Stimulated activated CD8-positive, alpha-beta memory T cell treated with anti-CD3 and anti-CD28 coated beads, Interleukin-2, amount 100 ng/mL, for 48 hours (primary cell): ENCODE data around the gene RILPL1.
"Not testable (repeated sequence)": the region's sequence is repeated elsewhere in the genome, so short reads cannot be mapped to it uniquely, and the experiment has no call there.

Experiments
- DNase-seq, 2 donors: peaks; one replicate each; pipeline ENCODE4 v3.0.0-alpha.2; 2020; ENCODE audit warnings: low read depth in 2 of 2

Gene RILPL1

DNA sequence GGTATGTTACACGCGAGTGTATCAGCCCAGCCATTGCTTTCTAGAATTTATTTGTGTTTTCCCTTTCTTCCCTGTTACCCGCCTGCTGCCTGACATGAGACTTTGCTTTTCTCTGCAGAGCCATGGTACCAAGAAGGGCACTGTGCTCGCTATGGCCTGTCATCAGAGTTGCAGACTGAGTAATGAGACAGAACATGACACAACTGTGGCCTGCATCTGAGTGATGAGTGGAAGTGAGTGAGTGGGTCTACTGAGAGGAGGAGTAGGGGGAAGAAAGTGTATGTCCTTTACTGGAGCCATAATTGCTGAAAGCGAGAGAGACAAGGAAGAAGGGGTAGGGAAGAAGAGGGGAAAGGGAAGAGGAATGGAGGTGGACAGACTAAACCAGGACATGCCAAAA lies 2.9 kb downstream of the RILPL1 start:
- no peak for DNase-seq

DNA sequence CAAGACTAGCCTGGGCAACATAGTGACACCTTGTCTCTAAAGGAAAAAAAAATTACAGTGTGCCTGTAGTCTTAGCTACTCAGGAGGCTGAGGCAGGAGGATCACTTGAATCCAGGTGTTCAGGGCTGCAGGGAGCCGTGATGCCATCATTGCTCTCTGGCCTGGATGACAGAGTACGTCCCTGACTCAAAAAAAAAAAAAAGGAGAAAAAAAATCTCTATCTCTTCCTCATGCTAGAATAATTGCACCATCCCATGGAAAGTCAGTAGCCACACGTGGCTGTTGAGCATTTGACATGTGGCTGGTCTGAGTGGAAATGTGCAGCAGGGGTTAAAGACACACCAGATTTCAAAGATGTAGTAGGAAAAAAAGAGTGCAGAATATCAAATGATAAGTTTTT lies 3.8 kb downstream of the RILPL1 start:
- DNase-seq, result no peak

DNA sequence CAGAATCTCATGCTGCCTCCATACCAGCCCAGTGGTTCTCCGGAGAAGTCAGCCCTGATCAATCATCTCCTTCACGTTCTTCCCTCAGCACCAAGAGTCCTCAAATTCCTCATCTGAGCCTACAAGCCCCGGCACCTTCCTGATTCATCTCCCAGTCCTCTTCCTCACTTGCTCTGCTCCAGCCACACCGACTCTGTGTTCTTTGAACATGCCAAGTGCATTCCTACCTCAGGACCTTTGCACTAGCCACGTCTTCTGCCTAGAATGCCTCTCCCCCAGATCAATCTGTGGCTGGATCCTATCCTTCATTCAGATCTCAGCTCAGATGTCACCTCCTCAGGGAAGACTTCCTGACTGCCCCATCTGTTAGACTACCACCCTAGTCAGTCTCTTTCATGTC lies 4.7 kb downstream of the RILPL1 start:
- no peak for DNase-seq

DNA sequence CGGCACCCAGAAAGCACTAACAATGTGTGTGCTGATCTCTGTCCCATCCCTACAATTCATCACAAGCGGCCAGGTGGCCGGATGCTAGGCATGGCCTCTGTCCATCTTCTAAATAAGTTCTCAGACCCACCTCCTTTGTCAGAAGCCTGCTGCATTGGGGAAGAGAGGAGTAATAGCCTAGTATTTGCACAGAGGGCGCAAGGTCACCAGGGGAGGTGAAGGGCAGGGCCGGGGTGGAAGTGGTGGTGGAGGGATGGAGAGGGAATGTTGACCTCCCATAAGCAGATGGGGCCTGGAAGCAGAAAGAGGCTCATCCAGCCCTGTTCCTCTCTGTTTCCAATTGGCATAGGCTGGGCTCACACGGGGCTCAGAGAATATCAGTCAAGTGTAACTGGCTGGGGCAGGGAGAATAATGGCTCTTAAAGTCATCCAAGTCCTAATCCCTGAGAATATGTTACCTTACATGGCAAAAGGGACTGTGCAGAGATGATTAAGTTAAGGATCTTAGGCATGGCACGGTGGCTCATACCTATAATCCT lies 6.9 kb downstream of the RILPL1 start:
- no peak for DNase-seq

DNA sequence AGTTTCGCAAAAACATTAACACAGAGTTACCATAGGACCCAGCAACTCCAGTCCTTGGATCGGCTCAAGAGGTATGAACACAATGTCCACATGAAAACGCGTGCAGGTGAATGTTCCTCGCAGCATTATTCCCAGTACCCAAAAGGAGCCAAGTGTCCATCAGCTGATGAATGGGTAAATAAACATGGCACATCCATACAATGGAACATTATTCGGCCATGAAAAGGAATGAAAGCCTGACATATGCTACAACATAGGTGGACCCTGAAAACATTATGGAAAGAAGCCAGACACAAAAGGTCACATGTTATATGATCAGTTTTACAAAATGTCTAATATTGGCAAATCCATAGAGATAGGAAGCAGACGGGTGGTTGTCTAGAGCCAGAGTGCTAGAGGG lies 9.1 kb downstream of the RILPL1 start:
- no peak for DNase-seq

DNA sequence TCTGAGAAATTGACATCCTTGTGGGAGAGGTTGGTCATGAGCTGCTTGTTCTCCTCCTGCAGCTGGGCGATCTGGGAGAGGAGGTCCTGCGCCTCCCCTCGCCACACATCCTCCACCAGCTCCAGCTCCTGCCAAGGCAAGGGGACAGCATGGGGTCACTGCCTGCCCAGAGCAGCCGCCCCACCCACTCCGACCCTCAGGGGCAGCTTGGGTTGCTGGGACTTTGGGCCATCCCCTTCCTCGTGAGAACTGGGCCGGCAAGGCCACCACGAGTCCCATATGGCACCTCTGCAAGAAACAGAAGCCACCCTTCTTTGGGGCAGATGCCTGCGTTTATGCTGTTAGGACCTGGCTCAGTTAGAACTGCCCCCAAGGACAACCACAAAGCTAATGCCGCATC lies 10.0 kb downstream of the RILPL1 start:
- DNase-seq, result no peak

DNA sequence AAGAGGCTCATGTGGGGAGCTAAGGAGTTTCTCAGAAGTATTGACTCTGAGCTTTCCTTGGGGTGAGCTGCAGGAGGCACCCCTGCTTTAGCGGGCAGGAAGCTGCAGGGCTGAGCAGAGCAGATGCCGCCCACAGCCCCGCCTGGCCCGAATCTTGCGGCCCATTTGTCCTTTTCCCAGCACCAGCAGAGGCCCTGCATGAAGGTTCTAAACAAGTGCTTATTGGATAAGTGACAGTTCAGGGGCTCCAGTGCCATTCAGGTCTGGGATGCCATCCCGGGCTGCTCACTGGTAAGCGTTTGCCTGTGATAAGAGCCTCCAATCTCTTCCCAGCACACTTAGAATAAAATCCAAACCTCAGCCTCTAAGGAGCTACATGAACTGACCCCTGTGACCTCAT lies 11.4 kb downstream of the RILPL1 start:
- DNase-seq, result no peak

DNA sequence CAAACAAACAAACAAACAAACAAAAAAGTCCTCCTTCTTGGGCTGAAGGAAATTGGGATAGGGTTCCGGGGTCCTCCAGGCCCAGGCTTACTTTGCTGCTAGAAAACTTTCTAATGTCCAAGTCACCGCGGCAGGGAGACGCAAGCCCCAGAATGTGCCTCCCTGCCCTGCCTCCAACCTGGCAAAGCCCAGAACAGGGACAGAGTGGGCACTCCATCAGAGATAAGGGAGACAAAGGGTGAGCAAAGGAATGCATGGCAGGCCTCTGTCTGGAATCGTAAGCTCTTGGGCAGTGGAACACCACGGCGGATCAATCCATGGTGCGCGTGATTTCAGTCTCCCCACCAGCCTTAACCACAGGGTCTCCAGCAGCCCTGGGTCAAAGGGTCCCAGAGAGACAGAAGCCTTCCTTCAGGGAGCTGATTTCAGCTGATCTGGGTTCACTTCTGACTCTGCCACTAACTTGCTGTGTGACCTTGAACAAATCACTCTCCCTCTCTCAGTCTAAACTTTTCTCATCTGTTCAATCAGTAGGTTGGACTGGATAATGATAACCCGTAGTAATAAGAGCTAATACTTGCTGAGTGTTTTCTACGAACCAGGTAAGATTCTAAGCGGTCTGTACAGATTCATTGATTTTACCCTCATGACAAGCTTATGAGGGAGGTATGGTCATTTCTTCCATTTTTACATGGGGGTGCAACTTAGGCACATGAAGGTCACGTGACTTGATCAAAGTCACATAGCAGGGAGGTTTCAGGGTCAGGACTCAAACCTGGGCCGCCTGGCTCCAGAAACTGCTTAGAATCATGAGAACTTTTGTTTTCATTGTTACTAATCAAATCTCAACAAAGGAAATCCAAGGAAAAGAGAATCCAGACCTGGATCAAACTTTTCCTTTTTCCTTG lies 12.7 kb downstream of the RILPL1 start:
- no peak for DNase-seq

DNA sequence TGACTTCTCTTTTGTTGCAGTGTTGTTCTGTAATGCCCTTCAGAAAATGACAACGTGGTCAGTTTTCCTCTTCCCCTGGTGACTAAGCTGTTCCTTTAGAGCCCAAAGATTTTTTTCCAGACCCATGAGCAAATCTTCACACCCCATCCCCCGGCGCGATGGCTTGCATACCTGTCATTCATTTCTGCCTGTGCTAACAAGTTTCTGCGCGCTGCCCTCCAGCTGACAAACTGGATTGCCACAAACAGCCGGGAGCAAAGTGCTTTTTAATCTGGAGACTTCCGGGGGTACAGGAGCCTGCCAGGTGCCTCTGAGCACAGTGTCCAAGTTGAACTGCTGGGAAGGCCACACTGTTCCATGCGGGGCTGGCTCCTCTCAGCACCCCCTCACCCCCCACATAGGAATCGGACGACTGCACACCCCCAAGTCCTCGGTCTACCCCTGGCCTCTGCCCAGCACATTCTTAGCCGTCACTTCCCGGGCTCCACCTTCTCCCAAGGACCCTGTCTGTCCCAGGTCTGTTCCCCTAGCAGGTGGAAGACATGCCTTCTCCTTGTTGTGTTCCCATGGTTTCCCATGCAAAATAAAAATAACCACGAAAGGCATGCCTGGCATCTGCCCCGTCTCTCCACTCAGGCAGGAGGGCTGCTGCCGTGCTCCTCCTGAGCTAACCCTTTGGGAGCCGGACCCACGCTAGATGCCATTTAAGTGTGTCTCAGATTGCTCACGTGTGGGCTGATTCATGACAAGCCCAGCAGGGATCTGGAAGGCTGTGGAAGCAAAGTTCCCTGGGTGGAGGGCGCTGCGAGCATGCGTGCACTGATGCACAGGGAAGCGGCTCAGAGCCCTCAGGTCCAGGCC lies 14.1 kb downstream of the RILPL1 start:
- DNase-seq, result no peak

DNA sequence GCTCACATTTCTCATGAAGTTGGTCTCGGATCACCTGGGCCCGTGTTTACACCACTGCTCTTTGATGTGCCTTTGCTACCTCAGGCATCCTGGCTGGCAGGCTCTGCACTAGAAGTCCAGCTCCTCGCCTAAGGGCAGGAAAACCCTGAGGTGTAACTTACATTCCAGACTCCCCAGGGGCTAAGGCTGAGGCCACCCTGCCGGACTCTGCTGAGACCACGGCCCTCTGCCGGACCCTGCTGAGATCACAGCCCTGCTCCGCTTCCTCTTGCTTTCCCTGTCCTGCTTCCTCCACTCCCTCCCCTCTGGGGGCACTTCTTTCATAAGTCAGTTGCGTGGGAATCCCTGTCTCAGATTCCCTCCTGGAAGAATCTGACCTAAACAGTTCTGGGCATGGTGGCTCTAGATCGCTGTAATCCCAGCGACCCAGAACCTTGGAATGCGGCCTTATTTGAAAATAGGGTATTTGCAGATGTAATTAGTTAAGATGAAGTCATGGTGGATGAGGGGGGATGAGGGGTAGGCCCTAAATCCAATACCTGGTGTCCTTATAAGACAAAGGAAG lies 17.2 kb downstream of the RILPL1 start:
- no peak for DNase-seq

DNA sequence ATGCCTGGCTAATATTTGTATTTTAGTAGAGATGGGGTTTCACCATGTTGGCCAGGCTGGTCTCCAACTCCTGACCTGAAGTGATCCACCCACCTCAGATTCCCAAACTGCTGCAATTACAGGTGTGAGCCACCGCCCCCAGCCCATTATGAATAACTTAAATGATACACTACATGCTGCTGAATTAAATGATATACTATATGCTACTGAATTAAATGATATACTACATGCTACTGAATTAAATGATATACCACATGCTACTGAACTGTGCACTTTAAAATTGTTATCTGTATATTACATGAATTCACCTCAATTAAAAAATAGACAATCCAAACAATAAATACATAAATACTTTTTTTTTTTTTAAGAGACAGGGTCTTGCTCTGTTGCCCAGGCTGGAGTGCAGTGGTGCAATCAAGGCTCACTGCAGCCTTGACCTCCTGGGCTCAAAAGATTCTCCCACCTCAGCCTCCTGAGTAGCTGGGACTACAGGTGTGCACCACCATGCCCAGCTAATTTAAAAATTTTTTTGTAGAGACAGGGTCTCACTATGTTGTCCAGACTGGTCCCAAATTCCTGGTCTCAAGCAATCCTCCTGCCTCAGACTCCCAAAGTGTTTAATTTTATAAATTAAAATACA lies 18.8 kb downstream of the RILPL1 start:
- not testable (repeated sequence) for DNase-seq

DNA sequence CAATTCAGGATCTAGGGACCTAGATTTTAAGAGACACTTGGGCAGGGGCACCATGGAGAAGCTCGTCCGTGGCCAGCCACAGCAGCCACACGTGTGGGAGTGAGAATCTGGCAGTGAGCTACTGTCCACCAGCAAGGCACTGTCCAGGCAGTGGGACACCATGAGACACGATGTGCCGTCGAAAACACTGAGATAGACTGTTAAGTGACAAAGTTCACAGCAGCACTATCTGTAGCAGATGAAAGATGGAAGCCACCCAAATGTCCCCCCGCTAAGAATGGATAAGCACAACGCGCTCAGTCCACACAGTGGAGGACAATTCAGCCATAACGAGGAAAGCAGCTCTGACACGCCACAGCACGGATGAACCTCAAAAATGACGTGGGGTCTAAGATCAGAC lies 19.7 kb downstream of the RILPL1 start:
- DNase-seq, result no peak

DNA sequence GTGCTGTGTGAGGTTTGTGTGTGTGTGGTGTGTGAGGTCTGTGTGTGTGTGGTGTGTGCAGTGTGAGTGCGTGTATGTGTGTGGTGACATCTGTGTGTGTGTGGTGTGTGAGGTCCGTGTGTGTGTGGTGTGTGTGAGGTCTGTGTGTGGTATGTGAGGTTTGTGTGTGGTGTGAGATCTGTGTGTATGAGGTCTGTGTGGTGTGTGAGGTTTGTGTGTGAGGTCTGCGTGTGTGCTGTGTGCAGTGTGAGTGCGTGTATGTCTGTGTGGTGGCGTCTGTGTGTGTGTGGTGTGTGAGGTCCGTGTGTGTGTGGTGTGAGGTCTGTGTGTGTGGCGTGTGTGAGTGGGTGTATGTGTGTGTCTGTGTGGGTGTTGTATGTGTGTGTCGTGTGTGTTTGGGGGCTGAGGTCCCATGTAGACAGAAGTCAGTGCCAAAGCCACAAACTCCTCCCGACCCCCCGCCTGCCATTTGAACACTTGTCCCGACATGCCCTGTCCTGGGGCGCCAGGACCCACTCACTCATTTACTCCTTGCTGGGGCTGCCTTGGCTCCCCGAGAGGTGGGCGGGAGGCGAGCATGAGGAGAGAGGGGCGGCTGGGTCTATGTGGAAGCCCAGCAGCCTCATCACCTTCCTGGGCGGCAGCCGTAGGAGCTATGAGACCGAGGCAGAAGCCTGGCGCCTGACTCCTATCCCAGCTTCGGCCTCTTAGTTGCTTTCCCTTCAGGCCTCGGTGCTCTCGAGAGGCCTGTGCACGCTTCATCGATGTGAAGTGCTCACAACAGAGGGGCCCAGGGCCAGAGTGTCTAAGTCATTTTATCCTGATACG lies 20.5 kb downstream of the RILPL1 start:
- no peak for DNase-seq

DNA sequence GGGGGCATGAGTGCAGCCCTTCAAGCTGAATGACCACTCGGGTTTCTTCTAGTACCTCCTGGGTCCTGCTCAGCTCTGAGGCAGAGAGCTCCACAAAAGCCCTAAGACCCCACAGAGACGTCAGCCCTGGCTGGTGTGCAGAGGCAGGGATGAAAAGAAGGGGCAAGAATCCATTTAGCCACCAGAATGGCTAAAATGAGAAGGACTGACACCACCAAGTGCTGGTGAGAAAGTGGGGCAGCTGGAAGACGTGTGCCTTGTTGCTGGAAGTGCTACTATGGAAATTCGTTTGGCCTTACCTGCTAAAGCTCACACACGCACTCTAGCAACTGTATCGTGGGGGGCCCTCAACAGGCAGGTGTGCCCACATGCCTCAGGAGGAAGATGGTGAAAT lies 26.7 kb downstream of the RILPL1 start:
- DNase-seq, result no peak

DNA sequence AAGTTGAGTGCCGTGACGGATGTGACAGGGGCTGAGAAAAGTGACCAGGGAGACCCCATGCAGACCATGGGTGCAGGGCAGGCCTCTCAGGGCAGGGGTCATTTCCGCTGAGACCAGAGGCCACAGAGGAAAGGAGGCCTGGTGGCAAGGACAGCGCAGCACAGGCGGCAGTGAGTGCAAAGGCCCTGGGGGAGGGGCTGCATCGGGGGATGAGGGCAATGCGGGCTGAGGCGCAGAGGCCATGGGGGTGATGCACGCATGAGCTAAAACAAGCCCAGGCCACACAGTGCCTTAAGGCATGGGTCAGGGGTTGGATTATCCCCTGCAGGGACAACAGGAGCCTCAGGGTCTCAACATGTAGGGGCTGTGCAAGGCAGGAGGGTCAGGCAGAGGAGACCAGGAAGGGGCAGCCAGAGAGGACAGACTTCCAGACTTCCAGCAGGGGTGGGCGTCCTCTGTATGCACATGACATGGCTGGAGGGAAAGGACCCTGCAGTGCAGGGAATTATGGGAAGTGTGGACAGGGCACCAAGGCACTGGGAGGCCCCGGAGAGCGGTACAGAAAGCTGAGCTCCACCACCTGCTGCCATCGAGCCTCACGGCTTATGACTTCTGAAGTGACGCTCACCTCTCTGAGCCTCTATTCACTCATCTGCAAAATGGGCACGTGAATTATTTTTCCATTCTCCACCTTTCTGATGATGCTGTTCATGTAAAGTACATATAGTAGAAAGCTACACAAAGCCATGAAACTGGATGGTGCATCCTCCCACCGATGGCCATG lies 27.3 kb downstream of the RILPL1 start:
- no peak for DNase-seq

DNA sequence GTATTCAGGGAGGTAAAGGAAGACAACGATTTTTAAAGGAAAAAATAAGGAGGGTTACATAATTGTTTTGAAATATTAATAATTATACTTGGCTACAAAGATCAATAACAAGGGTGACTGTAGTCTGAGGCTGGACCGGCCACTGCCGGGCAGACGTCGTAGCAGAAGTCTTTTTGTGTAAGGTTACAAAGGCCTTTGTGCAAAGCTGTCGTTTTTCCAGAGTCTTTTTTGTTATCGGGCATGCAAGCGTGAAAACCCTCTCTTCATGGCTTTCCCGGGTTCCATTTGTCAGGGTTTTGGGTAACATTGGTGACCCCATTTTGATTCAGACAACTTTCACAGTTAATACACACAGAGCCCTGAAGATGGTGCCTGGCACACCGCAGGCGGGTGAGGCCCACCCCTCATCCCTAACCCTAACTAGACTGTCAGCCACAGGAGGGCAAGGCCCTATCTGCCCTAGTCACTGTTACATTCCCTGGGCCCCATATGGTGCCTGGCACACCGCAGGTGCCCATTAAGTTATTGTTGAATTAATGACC lies 31.3 kb downstream of the RILPL1 start:
- DNase-seq, result no peak

DNA sequence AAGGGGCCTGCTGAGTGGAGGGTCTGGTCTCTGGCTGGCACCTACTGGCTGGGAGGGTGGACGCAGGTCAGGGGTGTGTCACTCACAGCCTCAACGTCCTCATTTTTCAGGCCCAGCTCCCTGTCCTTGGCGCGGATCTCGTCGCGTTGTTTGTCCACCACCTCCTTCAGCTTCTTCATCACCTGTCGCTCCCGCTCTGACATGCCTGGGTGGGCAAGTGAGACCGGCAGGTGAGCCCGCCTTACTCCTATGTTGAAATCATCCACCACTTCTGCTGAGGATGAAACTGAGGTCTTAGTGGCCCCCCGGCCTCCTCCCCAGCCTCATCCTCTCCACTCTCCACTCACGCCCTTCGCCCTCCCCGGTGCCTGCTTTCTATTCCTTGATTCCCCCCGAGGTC lies 34.2 kb downstream of the RILPL1 start:
- no peak for DNase-seq

DNA sequence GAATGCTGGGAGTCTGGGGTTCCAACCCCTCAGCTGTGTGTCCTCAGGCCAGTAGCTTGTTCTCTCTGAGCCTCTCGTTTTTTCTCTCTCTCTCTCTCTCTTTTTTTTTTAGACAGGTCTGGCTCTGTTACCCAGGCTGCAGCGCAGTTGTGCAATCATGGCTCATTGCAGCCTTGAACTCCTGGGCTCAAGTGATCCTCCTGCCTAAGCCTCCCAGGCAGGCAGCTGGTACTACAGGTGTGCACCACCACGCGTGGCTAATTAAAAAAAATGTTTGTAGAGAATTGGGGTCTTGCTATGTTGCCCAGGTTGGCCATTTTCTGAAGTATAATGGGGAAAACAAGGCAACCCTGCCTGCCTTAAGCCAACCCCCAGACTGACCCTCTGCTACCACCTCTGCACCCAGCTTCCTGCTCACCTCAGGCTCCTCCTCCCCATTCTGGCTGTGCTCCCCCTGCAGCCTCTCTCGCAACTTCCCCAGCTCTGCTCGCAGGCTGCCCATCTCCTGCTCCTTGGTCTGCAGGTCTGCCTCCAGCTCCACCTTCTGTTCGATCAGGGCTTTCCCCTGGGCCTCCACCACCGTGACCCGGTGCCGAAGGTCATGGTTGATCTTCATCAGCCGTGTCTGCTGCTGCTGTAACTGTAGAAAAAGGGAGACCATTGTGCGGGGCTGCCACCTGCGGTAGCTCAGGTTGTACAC lies 35.2 kb downstream of the RILPL1 start:
- no peak for DNase-seq

DNA sequence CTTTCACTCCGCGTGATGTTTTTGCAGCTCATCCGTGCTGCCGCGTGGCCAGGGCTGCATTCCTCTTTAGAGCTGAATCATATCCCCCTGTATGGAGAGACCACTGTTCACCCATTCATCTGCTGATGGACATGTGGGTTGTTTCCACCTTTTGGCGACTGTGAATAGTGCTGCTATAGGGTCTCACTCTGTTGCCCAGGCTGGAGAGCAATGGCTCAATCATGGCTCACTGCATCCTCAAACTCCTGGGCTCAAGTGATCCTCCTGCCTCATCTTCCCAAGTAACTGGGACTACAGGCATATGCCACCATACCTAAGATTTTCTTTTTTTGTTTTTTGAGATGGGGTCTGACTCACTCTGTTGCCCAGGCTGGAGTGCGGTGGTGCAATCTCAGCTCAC lies 36.5 kb downstream of the RILPL1 start:
- DNase-seq, result no peak
